ENCODE measurements around the gene PUM1. TPM values are rescaled to one million over a fixed set of nuclear protein-coding genes. Genes with fewer than 3 reads are reported as not detected.
A peak's percentile ranks its signal among the peaks of the same experiment; 100 is the strongest.

Gene PUM1
- total RNA-seq, 1 donor from 2014 or later, result 137 TPM

DNA sequence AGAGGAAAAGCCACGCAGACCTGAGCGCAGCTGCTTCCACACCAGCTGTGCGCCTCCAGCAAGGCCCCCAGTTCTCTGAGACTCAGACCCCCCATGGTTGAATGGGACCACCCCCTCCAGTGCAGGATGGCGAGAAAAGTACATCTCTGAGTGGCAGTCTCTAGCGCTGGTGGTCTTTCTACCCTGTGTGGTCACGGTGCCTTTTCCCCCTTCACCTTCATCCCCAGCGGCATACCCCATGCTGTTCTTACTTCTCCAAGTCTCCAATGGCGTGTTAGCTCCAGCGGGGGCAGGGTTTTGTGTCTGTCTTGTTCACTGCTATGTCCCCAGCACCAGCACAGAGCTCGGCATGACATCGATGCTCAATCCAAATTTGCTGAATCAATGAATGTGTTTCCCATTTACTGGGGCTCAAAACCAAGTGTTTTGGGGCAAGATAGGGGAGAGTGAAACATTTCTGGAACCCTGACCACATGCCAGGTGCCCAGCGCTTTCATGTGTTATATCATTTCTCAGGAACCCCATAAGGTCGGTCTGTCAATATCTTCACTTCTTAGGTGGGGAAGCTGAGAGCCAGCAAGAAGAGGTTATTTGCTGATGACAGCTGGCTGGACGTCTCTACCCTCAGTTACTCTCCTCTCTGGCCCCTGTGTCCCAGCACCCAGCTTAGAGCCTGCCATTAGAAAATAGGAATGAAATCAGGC is 156.0 kb downstream of the PUM1 start:
- peaks cover 25% of the 10 kb centered on the region for H3K4me1 Mint-ChIP-seq
- peak overlapping the region; percentile 84 for H3K4me3 Mint-ChIP-seq
- no peak for ATAC-seq (ENCODE audit: low read depth)
- no peak for DNase-seq
- H3K27ac Mint-ChIP-seq, result peak overlapping the region; percentile 30
- TF ChIP-seq, protein P1, sequence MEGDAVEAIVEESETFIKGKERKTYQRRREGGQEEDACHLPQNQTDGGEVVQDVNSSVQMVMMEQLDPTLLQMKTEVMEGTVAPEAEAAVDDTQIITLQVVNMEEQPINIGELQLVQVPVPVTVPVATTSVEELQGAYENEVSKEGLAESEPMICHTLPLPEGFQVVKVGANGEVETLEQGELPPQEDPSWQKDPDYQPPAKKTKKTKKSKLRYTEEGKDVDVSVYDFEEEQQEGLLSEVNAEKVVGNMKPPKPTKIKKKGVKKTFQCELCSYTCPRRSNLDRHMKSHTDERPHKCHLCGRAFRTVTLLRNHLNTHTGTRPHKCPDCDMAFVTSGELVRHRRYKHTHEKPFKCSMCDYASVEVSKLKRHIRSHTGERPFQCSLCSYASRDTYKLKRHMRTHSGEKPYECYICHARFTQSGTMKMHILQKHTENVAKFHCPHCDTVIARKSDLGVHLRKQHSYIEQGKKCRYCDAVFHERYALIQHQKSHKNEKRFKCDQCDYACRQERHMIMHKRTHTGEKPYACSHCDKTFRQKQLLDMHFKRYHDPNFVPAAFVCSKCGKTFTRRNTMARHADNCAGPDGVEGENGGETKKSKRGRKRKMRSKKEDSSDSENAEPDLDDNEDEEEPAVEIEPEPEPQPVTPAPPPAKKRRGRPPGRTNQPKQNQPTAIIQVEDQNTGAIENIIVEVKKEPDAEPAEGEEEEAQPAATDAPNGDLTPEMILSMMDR (IDR thresholded peaks at IDR 0.05), result no peak
- no peaks in the 10 kb centered on the region for H3K36me3 Mint-ChIP-seq (ENCODE audit: low read depth)
- peaks cover 40% of the 10 kb centered on the region for H3K27me3 Mint-ChIP-seq
- H3K9me3 Mint-ChIP-seq, result no peaks in the 10 kb centered on the region
- intact Hi-C loops (cut with micrococcal nuclease), result loop anchor here (2.0 to 10.0 kb wide), 3 partner anchors 29 to 1675 kb away; partner anchors contain the start of genes MECR and PTPRU
- CTCF ChIA-PET, result interaction anchor here (4.3 to 7.8 kb wide), 4 partner anchors 107 to 190 kb away, joined by 39 to 158 read pairs (median 46); no protein-coding TSS in a partner anchor
- POLR2A ChIA-PET, result interaction anchor here (0.5 to 0.7 kb wide), 3 partner anchors 55 to 191 kb away, joined by 3 to 8 read pairs (median 4); no protein-coding TSS in a partner anchor

DNA sequence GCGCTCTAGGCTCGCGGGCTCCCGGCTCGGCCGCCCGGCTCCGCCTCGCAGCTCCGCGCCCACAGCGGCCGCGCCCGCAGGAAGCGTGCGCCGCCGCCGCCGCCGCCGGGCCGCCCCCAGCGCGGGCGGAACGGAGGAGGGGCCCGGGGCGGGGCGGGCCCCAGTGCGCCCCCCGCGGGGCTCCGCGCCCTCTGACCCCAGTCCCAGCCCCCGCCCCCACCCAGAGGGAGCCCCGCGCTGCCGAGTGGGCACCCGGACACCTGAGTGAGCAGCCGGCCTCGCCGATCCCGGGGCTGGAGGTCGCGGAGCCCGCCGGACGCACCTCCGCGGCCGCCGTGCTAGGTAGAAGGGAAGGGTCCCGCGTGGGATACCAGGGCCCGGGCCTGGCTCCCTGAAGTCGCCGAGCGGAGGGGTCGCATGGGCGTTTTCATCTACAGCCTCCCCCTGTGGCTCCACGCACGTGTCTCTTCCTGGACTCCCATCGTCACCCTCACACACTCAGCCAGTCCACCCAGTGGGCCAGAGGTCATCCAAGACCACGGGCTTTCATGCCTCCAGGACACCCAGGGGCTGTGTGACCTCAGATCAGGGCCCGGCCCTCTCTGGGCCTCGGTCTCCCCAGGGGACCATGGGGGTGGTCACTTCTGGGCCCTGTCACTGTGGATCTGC is 156.7 kb downstream of the PUM1 start, which contains the start of gene SDC3:
Gene SDC3 (minus strand): TSS at position 63 of the 669 bp plus-strand sequence. CDS start 172 bp downstream, outside the sequence.
- ATAC-seq (ENCODE audit: low read depth) (peak; percentile 71), DNase-seq (no peak)
- Mint-ChIP-seq H3K4me1 (peaks cover 25% of the 10 kb centered on the region), H3K27ac (peak within 1 kb of the TSS; percentile 35), H3K27me3 (peaks cover 42% of the 10 kb centered on the region), H3K9me3 (no peaks in the 10 kb centered on the region), H3K36me3 (ENCODE audit: low read depth) (no peaks in the 10 kb centered on the region), H3K4me3 (peak within 1 kb of the TSS; percentile 84)
- intact Hi-C loops (cut with micrococcal nuclease), result loop anchor here (2.0 kb wide), 1 partner anchor 54 kb away; no protein-coding TSS in a partner anchor
- ChIA-PET POLR2A (no interaction called here), CTCF (interaction anchor here (4.3 to 7.8 kb wide), 4 partner anchors 107 to 189 kb away, joined by 39 to 158 read pairs (median 46); no protein-coding TSS in a partner anchor)
- TF ChIP-seq, protein P1 (IDR thresholded peaks at IDR 0.05), result no peak

DNA sequence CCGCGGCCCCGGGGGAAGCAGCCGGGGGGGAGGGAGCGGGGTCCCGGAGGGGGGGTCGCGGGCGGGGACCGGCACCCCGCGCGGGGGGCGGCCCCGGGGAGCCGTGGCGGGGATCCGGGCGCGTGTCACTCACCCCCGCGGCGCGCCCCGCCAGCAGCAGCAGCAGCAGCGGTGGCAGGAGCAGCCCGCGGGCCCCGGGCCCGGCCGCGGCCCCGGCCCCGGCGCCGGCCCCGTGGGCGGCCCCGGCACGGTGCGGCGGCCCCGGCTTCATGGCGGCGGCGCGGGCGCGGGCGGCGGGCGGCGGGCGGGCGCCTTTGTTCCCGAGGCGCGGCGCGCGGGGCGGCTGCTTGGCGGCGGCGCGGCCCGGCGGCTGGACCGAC is 157.2 kb downstream of the PUM1 start:
- ATAC-seq (ENCODE audit: low read depth) (peak; percentile 3), DNase-seq (no peak)
- no peak overlapping the region for H3K4me3 Mint-ChIP-seq
- peaks cover 42% of the 10 kb centered on the region for H3K27me3 Mint-ChIP-seq
- POLR2A ChIA-PET, result no interaction called here
- no peaks in the 10 kb centered on the region for H3K9me3 Mint-ChIP-seq
- no peaks in the 10 kb centered on the region for H3K36me3 Mint-ChIP-seq (ENCODE audit: low read depth)
- TF ChIP-seq, protein P1 (IDR thresholded peaks at IDR 0.05), result no peak
- H3K27ac Mint-ChIP-seq, result no peak overlapping the region
- CTCF ChIA-PET, result interaction anchor here (6.0 to 7.8 kb wide), 2 partner anchors 106 to 188 kb away, joined by 52 to 158 read pairs; no protein-coding TSS in a partner anchor
- H3K4me1 Mint-ChIP-seq, result peaks cover 25% of the 10 kb centered on the region
- intact Hi-C loops (cut with micrococcal nuclease), result loop anchor here (2.0 kb wide), 1 partner anchor 54 kb away; no protein-coding TSS in a partner anchor

DNA sequence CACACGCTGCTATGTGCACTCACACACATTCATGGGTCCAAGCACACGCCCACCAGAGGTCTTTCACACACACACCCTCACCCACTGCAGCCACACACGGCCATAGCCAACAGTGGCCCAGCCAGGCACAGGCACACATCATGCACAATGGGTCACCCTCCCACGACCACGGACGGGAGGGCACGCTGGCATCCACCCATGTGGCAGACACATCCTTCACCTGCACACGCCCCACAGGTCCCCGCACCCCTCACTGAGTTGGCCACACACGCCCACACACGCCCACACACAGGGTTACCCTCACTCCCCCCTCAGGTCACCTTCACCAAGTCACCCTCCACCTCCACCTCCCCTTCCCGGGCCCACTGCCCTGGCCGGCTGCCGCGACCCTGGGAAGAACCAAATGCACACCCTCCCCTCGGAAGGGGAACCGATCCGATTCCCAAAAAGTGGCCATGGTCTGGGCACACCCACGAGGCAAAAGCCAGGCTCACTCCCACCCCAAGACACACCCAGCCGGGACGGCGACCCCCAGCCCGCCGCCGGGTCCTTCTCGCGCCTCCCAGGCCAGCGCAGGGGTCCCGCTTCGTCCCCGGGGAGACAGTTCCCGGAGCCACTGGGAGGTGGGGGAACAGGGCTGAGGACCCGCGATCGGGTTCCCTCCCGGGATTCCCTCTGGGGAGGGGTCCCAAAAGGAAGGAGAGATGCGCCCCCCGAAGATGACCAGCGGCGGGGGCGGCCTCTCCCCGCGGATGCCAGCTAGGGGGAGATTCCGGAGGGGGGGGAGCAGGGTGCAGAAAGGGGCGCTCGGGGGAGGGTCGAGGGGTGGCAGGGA is 157.8 kb downstream of the PUM1 start:
- peaks cover 25% of the 10 kb centered on the region for H3K4me1 Mint-ChIP-seq
- H3K9me3 Mint-ChIP-seq, result no peaks in the 10 kb centered on the region
- TF ChIP-seq, protein P1 (IDR thresholded peaks at IDR 0.05), result no peak
- ChIA-PET CTCF (interaction anchor here (2.1 to 7.8 kb wide), 3 partner anchors 105 to 188 kb away, joined by 7 to 158 read pairs (median 52); no protein-coding TSS in a partner anchor), POLR2A (no interaction called here)
- peak overlapping the region; percentile 35 for H3K27ac Mint-ChIP-seq
- no peaks in the 10 kb centered on the region for H3K36me3 Mint-ChIP-seq (ENCODE audit: low read depth)
- peak overlapping the region; percentile 75 for H3K4me3 Mint-ChIP-seq
- ATAC-seq (ENCODE audit: low read depth) (no peak), DNase-seq (no peak)
- H3K27me3 Mint-ChIP-seq, result peaks cover 44% of the 10 kb centered on the region
- intact Hi-C loops (cut with micrococcal nuclease), result loop anchor here (2.0 kb wide), 1 partner anchor 53 kb away; no protein-coding TSS in a partner anchor
